Osteoblast (primary cell): ENCODE results near the gene TMEM119. TPM values are rescaled to one million over a fixed set of nuclear protein-coding genes. Genes with fewer than 3 reads are reported as not detected.

Experiments used
- DNase-seq: peaks from one replicate; pipeline ENCODE4 v3.0.0; 2011; ENCODE audit warnings: low spot score, mixed read lengths; ENCODE audit not compliant: insufficient read length; ENCODE audit errors: missing footprints
- H2AFZ ChIP-seq: 2 replicates; pipeline ENCODE4 v1.6.0; 2011; ENCODE audit warnings: mild to moderate bottlenecking, low read length
- H3K27ac ChIP-seq: 2 replicates; pipeline ENCODE4 v1.5.1; 2011; ENCODE audit warnings: mild to moderate bottlenecking, low read depth, low read length, moderate library complexity
- H3K27me3 ChIP-seq: 2 replicates; pipeline ENCODE4 v1.6.0; 2012; ENCODE audit warnings: mild to moderate bottlenecking, control low read depth, inconsistent platforms, low read length, moderate library complexity; ENCODE audit not compliant: insufficient read depth
- H3K36me3 ChIP-seq: 2 replicates; pipeline ENCODE4 v1.5.1; 2011; ENCODE audit warnings: mild to moderate bottlenecking, low read length, control low read depth, moderate library complexity; ENCODE audit not compliant: insufficient read depth
- H3K4me1 ChIP-seq: 2 replicates; pipeline ENCODE4 v1.5.1; 2011; ENCODE audit warnings: mild to moderate bottlenecking, low read length, control low read depth, moderate library complexity; ENCODE audit not compliant: insufficient read depth
- H3K4me2 ChIP-seq: 2 replicates; pipeline ENCODE4 v1.6.0; 2011; ENCODE audit warnings: mild to moderate bottlenecking, low read length; ENCODE audit not compliant: insufficient read depth
- H3K4me3 ChIP-seq: fragments of 200-600 bp; sonication (generic); 3 replicates; pipeline ENCODE4 v1.5.1; 2012; ENCODE audit warnings: mild to moderate bottlenecking, low read length, inconsistent platforms; ENCODE audit not compliant: insufficient read depth
- H3K79me2 ChIP-seq: 2 replicates; pipeline ENCODE4 v1.6.0; 2012; ENCODE audit warnings: mild to moderate bottlenecking, low read length, control low read depth, inconsistent platforms; ENCODE audit not compliant: insufficient read depth
- H3K9me3 ChIP-seq: 2 replicates; pipeline ENCODE4 v1.5.1; 2011; ENCODE audit warnings: low read depth, low read length, control low read depth
- H4K20me1 ChIP-seq: 2 replicates; pipeline ENCODE4 v1.6.0; 2012; ENCODE audit warnings: mild to moderate bottlenecking, low read length, control low read depth; ENCODE audit not compliant: insufficient read depth
- CTCF ChIP-seq: IDR thresholded peaks from 2 replicates; pipeline ENCODE4 v1.5.1; 2011; ENCODE audit warnings: mild to moderate bottlenecking, low read depth, low read length, moderate library complexity; ENCODE audit errors: extremely low read depth
- total RNA-seq: library from RNA; depleted of rRNA; stranded (reverse); fragments of >200 nt; gene quantifications from 2 replicates; pipeline ENCODE4 v1.2.3, GENCODE V29; 2012

The TMEM119 gene
- total RNA-seq, 1 donor, result 359 TPM

GRCh38 chr12:108618079-108618952, 20.4 kb upstream of the TMEM119 start:
- Histone ChIP-seq H3K4me2 (no peak overlapping the region), H3K79me2 (no peaks in the 10 kb centered on the region), H3K27ac (peak overlapping the region; percentile 52), H3K9me3 (peaks cover 5% of the 10 kb centered on the region), H2AFZ (no peak overlapping the region), H4K20me1 (no peaks in the 10 kb centered on the region), H3K36me3 (no peaks in the 10 kb centered on the region), H3K4me3 (no peak overlapping the region), H3K27me3 (no peaks in the 10 kb centered on the region), H3K4me1 (peaks cover 12% of the 10 kb centered on the region)
- DNase-seq, result peak; percentile 96
- peak; percentile 95 for TF ChIP-seq CTCF

- Histone ChIP-seq H3K4me2 (no peak overlapping the region), H3K36me3 (no peaks in the 10 kb centered on the region), H3K4me1 (peaks cover 15% of the 10 kb centered on the region), H3K27ac (peak overlapping the region; percentile 52), H3K4me3 (no peak overlapping the region), H2AFZ (no peak overlapping the region), H3K27me3 (no peaks in the 10 kb centered on the region), H3K9me3 (peaks cover 5% of the 10 kb centered on the region), H3K79me2 (no peaks in the 10 kb centered on the region), H4K20me1 (no peaks in the 10 kb centered on the region)
- TF ChIP-seq CTCF, result no peak
- DNase-seq, result peak; percentile 85
Observed at GRCh38 chr12:108616941-108617858, 19.3 kb upstream of the TMEM119 start.

GRCh38 chr12:108616359-108616758, 18.5 kb upstream of the TMEM119 start:
- no peak for TF ChIP-seq CTCF
- Histone ChIP-seq H3K4me3 (no peak overlapping the region), H3K79me2 (no peaks in the 10 kb centered on the region), H2AFZ (no peak overlapping the region), H3K4me2 (no peak overlapping the region), H4K20me1 (no peaks in the 10 kb centered on the region), H3K27me3 (no peaks in the 10 kb centered on the region), H3K4me1 (peaks cover 23% of the 10 kb centered on the region), H3K27ac (peak overlapping the region; percentile 52), H3K9me3 (peaks cover 5% of the 10 kb centered on the region), H3K36me3 (no peaks in the 10 kb centered on the region)
- DNase-seq, result peak; percentile 10
